ENCODE data around the gene KNOP1.

Gene KNOP1

DNA sequence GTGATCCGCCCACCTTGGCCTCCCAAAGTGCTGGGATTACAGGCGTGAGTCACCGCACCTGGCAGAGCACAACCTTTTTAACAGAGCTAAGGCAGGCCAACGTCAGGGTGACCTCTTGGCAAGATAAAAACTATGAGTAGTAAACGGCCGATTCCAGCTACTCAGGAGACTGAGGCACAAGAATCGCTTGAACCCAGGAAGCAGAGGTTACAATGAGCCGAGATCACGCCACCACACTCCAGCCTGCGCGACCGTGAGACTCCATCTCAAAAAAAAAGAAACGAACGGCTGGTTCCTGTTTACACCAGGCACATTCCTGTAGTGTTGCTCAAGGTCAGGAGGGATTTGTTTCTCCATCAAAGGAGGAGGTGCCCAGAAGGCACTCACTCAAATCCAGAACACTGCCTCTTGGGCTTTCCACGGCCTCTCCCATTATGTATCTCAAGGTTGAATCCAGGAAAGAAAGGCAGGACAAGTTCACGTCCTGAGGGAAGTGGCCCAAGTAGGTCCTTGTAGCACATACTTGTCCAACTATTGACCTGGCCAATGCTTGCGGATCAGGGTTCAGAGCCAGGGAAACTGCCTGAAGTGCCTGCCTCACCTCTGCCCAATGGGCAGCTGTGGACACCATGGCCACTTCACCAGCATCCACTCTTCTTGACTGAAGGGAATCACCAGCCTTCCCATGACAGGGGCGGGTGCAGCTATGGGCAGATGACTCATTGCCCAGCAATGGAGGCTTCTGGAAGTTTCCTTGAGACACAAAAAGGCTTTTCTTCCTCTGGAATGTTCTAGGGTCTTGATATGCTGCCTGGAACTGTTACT, 13.5 kb downstream of the KNOP1 start:
- Histone ChIP-seq H3K27ac (no peak overlapping the region), H3K27me3 (ENCODE audit: insufficient read depth, low read depth, severe bottlenecking) (no peaks in the 10 kb centered on the region), H3K36me3 (peaks cover 92% of the 10 kb centered on the region), H3K4me3 (ENCODE audit: low read depth, low read length) (no peak overlapping the region), H3K9me3 (ENCODE audit: severe bottlenecking) (no peaks in the 10 kb centered on the region)
- no peak for DNase-seq
- TF ChIP-seq, protein P1, sequence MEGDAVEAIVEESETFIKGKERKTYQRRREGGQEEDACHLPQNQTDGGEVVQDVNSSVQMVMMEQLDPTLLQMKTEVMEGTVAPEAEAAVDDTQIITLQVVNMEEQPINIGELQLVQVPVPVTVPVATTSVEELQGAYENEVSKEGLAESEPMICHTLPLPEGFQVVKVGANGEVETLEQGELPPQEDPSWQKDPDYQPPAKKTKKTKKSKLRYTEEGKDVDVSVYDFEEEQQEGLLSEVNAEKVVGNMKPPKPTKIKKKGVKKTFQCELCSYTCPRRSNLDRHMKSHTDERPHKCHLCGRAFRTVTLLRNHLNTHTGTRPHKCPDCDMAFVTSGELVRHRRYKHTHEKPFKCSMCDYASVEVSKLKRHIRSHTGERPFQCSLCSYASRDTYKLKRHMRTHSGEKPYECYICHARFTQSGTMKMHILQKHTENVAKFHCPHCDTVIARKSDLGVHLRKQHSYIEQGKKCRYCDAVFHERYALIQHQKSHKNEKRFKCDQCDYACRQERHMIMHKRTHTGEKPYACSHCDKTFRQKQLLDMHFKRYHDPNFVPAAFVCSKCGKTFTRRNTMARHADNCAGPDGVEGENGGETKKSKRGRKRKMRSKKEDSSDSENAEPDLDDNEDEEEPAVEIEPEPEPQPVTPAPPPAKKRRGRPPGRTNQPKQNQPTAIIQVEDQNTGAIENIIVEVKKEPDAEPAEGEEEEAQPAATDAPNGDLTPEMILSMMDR (IDR thresholded peaks at IDR 0.05; ENCODE audit: low read depth, low read length) = no peak

DNA sequence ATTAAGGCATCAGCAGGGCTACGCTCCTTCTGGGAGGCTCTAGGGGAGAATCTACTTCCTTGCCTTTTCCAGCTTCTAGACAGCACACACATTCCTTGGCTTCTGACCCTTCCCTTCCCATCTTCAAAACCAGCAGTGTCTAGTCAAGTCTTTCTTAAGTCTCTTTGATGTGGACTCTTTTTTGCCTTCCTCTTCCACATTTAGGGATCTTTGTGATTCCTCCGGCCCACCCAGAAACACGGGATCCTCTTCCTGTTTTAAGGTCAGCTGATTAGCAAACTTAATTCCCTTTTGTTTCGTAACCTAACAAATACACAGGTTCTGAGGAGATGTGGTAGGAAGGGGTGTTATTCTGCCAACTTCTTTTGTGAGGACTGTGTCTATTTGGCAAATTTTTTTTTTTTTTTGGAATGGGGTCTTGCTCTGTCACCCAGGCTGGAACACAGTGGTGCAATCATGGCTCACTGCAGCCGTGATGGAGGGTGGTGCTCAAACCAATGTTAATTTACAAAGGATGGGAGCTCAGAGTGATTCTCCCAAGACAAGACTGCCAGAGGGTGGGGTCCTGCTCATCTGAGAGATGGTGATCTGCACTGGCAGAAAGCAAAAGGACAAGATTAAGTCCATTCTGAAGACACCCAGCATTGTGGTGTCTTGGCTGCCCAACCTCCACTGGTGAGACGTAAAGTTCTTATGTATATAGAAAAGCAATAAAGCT, 14.7 kb downstream of the KNOP1 start:
- TF ChIP-seq, protein P1 (IDR thresholded peaks at IDR 0.05; ENCODE audit: low read depth, low read length) = no peak
- H3K27me3 ChIP-seq (ENCODE audit: insufficient read depth, low read depth, severe bottlenecking) = no peaks in the 10 kb centered on the region
- H3K4me3 ChIP-seq (ENCODE audit: low read depth, low read length) = no peak overlapping the region
- no peak for DNase-seq
- peaks cover 92% of the 10 kb centered on the region for H3K36me3 ChIP-seq
- no peaks in the 10 kb centered on the region for H3K9me3 ChIP-seq (ENCODE audit: severe bottlenecking)
- no peak overlapping the region for H3K27ac ChIP-seq

- no peaks in the 10 kb centered on the region for H3K9me3 ChIP-seq (ENCODE audit: severe bottlenecking)
- H3K36me3 ChIP-seq = peaks cover 89% of the 10 kb centered on the region
- TF ChIP-seq, protein P1 (IDR thresholded peaks at IDR 0.05; ENCODE audit: low read depth, low read length) = no peak
- no peak overlapping the region for H3K4me3 ChIP-seq (ENCODE audit: low read depth, low read length)
- no peaks in the 10 kb centered on the region for H3K27me3 ChIP-seq (ENCODE audit: insufficient read depth, low read depth, severe bottlenecking)
- no peak for DNase-seq
- no peak overlapping the region for H3K27ac ChIP-seq
Measured at GRCh38 chr16:19701091-19701490, 16.9 kb downstream of the KNOP1 start.

- H3K36me3 ChIP-seq = peaks cover 81% of the 10 kb centered on the region
Measured at GRCh38 chr16:19700319-19700781, 17.7 kb downstream of the KNOP1 start.

GRCh38 chr16:19699472-19699871, 18.6 kb downstream of the KNOP1 start:
- Histone ChIP-seq H3K36me3 (peaks cover 72% of the 10 kb centered on the region), H3K27ac (no peak overlapping the region), H3K9me3 (ENCODE audit: severe bottlenecking) (no peaks in the 10 kb centered on the region), H3K27me3 (ENCODE audit: insufficient read depth, low read depth, severe bottlenecking) (no peaks in the 10 kb centered on the region), H3K4me3 (ENCODE audit: low read depth, low read length) (no peak overlapping the region)
- DNase-seq = no peak
- TF ChIP-seq, protein P1 (IDR thresholded peaks at IDR 0.05; ENCODE audit: low read depth, low read length) = no peak

More at GRCh38 chr16:19700319-19700781, 17.7 kb downstream of the KNOP1 start:
- no peaks in the 10 kb centered on the region for H3K27me3 ChIP-seq (ENCODE audit: insufficient read depth, low read depth, severe bottlenecking)
- no peak overlapping the region for H3K27ac ChIP-seq
- TF ChIP-seq, protein P1 (IDR thresholded peaks at IDR 0.05; ENCODE audit: low read depth, low read length) = no peak
- no peaks in the 10 kb centered on the region for H3K9me3 ChIP-seq (ENCODE audit: severe bottlenecking)
- H3K4me3 ChIP-seq (ENCODE audit: low read depth, low read length) = no peak overlapping the region
- DNase-seq = no peak
